Thyroid gland (tissue), 4 donors: Measurements from ENCODE around the gene SPOCK1.
"Not testable (repeated sequence)": the region's sequence is repeated elsewhere in the genome, so short reads cannot be mapped to it uniquely, and the experiment has no call there.

Source experiments
- POLR2A ChIP-seq, 2 donors: fragments of 450-650 bp; IDR thresholded peaks; one replicate each; pipeline ENCODE4 v1.6.1; 2017; ENCODE audit warnings: antibody characterized with exemption in 2 of 2, mild to moderate bottlenecking in 2 of 2, moderate library complexity in 1 of 2
- TF ChIP-seq, protein P1 (sequence below), 6 experiments: fragments of 200-600 bp in 3 of 6; fragments of 450-650 bp in 3 of 6; sonication (generic) in 3 of 6; IDR thresholded peaks; one replicate each; pipeline ENCODE4 v1.5.1; 2016 to 2019; ENCODE audit warnings: antibody characterized with exemption in 6 of 6, mild to moderate bottlenecking in 2 of 6, inconsistent platforms in 1 of 6, moderate library complexity in 1 of 6

DNA sequence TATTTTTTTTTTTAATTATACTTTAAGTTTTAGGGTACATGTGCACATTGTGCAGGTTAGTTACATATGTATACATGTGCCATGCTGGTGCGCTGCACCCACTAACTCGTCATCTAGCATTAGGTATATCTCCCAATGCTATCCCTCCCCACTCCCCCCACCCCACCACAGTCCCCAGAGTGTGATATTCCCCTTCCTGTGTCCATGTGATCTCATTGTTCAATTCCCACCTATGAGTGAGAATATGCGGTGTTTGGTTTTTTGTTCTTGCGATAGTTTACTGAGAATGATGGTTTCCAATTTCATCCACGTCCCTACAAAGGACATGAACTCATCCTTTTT is 351 bp upstream of the SPOCK1 start:
- TF ChIP-seq, protein P1, sequence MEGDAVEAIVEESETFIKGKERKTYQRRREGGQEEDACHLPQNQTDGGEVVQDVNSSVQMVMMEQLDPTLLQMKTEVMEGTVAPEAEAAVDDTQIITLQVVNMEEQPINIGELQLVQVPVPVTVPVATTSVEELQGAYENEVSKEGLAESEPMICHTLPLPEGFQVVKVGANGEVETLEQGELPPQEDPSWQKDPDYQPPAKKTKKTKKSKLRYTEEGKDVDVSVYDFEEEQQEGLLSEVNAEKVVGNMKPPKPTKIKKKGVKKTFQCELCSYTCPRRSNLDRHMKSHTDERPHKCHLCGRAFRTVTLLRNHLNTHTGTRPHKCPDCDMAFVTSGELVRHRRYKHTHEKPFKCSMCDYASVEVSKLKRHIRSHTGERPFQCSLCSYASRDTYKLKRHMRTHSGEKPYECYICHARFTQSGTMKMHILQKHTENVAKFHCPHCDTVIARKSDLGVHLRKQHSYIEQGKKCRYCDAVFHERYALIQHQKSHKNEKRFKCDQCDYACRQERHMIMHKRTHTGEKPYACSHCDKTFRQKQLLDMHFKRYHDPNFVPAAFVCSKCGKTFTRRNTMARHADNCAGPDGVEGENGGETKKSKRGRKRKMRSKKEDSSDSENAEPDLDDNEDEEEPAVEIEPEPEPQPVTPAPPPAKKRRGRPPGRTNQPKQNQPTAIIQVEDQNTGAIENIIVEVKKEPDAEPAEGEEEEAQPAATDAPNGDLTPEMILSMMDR (IDR thresholded peaks at IDR 0.05): not testable (repeated sequence)
- TF ChIP-seq POLR2A (IDR thresholded peaks at IDR 0.05): not testable (repeated sequence)
